Right renal cortex interstitium (tissue), 3 donors: ENCODE measurements around the gene HNRNPF. TPM values are rescaled to one million over a fixed set of nuclear protein-coding genes. Genes with fewer than 3 reads are reported as not detected.

Source experiments
- polyA plus RNA-seq, 3 donors: library from polyadenylated mRNA; unstranded; fragments of 120-200 nt; gene quantifications; one replicate each; pipeline ENCODE4 v1.2.1, GENCODE V29; 2013; ENCODE audit not compliant: insufficient read length in 3 of 3

Gene HNRNPF
- polyA plus RNA-seq, 3 donors = 217 to 226 (median 224) TPM

Other genes with a start within 250 kb of the HNRNPF start
- gene RASGEF1A, start 142.1 kb downstream of the HNRNPF start, polyA plus RNA-seq = 1 to 10 TPM; 1.6 to 2.0 (median 2.0) TPM
- under 1 TPM in 1 of 3 donors, not detected in 2; 0.71 TPM for gene FXYD4, start 37.5 kb downstream of the HNRNPF start, polyA plus RNA-seq
- gene ZNF487, start 27.9 kb upstream of the HNRNPF start, polyA plus RNA-seq = 10 to 100 TPM; 10.7 to 11.9 (median 11.6) TPM
- 10 to 100 TPM; 13.3 to 13.9 (median 13.6) TPM for gene ZNF239, start 165.4 kb upstream of the HNRNPF start, polyA plus RNA-seq
- gene ZNF485, start 197.3 kb upstream of the HNRNPF start, polyA plus RNA-seq = 1 to 10 TPM; 4.8 to 5.1 (median 4.9) TPM
- gene ZNF32, start 239.7 kb upstream of the HNRNPF start, polyA plus RNA-seq = 10 to 100 TPM; 76.3 to 78.0 (median 77.5) TPM